ENCODE data around the gene PDZD2.

DNA sequence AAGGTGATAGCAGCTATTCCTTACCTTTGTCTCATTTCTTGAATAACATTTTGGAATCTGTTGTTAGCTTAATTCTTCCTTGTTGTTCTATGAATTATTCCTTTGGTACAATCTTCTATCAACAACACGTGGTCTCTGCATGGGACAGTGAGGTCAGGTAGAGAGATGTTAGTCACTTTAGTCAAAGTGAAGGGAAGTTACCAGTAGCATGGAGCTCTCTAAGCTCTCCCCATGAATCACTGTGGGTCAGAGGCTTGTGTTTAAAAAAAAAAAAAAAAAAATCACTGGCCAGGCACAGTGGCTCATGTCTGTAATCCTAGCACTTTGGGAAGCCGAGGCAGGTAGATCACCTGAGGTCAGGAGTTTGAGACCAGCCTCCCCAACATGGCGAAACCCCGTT, 419.2 kb downstream of the PDZD2 start:
- TF ChIP-seq, protein P1, sequence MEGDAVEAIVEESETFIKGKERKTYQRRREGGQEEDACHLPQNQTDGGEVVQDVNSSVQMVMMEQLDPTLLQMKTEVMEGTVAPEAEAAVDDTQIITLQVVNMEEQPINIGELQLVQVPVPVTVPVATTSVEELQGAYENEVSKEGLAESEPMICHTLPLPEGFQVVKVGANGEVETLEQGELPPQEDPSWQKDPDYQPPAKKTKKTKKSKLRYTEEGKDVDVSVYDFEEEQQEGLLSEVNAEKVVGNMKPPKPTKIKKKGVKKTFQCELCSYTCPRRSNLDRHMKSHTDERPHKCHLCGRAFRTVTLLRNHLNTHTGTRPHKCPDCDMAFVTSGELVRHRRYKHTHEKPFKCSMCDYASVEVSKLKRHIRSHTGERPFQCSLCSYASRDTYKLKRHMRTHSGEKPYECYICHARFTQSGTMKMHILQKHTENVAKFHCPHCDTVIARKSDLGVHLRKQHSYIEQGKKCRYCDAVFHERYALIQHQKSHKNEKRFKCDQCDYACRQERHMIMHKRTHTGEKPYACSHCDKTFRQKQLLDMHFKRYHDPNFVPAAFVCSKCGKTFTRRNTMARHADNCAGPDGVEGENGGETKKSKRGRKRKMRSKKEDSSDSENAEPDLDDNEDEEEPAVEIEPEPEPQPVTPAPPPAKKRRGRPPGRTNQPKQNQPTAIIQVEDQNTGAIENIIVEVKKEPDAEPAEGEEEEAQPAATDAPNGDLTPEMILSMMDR (IDR thresholded peaks at IDR 0.05): no peak
- TF ChIP-seq POLR2A (IDR thresholded peaks at IDR 0.05): no peak

All from heart left ventricle (tissue), 13 donors.